Measurements from ENCODE around the gene RASSF8. TPM values are rescaled to one million over a fixed set of nuclear protein-coding genes. Genes with fewer than 3 reads are reported as not detected.

The RASSF8 gene
- total RNA-seq, 1 donor from 2014 or later = 33.7 TPM

DNA sequence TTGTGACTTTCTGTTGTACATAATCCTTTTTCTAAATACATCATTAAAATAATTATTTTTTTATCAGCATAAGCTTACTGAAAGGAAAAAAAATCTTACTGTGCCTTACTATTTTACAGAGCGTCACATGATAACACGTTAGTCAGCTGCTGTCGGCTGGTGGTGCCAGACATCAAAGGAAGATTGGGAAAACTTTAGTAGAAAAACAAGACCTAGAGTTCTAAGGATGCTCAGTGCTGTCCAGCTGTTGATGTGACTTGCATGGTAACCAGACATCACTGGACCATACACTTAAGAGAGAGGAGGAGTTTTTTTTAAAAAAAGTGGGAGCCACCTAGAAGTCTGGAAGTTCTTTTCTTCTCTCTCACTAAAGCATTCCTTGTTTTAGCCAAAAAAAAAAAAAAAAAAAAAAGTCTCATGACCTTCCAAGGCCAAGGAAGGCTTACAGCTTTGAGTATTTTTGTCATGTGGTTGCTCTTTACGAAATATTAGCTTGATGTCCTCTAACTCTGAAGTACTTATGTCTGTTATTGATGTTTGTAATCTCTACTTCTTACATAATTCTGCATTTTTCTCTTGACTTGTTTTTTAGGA, 4.5 kb downstream of the RASSF8 start:
- Histone ChIP-seq H3K4me3 (no peak overlapping the region), H3K27ac (replicated peaks) (peak overlapping the region; percentile 35), H3K36me3 (no peaks in the 10 kb centered on the region), H3K27me3 (ENCODE audit: low read depth) (no peaks in the 10 kb centered on the region), H3K9me3 (replicated peaks) (no peaks in the 10 kb centered on the region), H3K4me1 (peaks cover 51% of the 10 kb centered on the region)
- intact Hi-C loops (cut with micrococcal nuclease) = no loop called here
- TF ChIP-seq, protein P1, sequence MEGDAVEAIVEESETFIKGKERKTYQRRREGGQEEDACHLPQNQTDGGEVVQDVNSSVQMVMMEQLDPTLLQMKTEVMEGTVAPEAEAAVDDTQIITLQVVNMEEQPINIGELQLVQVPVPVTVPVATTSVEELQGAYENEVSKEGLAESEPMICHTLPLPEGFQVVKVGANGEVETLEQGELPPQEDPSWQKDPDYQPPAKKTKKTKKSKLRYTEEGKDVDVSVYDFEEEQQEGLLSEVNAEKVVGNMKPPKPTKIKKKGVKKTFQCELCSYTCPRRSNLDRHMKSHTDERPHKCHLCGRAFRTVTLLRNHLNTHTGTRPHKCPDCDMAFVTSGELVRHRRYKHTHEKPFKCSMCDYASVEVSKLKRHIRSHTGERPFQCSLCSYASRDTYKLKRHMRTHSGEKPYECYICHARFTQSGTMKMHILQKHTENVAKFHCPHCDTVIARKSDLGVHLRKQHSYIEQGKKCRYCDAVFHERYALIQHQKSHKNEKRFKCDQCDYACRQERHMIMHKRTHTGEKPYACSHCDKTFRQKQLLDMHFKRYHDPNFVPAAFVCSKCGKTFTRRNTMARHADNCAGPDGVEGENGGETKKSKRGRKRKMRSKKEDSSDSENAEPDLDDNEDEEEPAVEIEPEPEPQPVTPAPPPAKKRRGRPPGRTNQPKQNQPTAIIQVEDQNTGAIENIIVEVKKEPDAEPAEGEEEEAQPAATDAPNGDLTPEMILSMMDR (IDR thresholded peaks at IDR 0.05; ENCODE audit: borderline replicate concordance) = no peak
- DNase-seq = no peak

DNA sequence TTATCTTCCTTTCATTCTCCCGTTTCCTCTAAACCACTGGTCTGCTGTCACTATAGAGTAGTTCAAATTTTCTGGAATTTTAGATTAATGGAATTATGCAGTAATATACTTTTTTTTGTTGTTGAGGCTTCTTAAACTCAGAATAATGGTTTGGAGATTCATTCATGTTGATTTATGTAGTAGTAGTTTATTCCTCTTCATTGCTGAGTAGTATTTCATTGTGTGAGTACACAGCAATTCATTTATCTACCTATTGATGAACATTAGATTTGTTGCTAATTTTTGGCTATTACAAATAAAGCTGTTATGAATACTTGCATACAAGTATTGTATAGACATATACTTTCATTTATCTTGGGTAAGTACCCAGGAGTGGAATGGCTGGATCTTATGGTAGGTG, 7.2 kb downstream of the RASSF8 start:
- Histone ChIP-seq H3K4me1 (peaks cover 32% of the 10 kb centered on the region), H3K27me3 (ENCODE audit: low read depth) (no peaks in the 10 kb centered on the region), H3K4me3 (no peak overlapping the region), H3K27ac (replicated peaks) (no peak overlapping the region), H3K9me3 (replicated peaks) (no peaks in the 10 kb centered on the region), H3K36me3 (no peaks in the 10 kb centered on the region)
- TF ChIP-seq, protein P1 (IDR thresholded peaks at IDR 0.05; ENCODE audit: borderline replicate concordance) = no peak
- intact Hi-C loops (cut with micrococcal nuclease) = no loop called here
- no peak for DNase-seq

DNA sequence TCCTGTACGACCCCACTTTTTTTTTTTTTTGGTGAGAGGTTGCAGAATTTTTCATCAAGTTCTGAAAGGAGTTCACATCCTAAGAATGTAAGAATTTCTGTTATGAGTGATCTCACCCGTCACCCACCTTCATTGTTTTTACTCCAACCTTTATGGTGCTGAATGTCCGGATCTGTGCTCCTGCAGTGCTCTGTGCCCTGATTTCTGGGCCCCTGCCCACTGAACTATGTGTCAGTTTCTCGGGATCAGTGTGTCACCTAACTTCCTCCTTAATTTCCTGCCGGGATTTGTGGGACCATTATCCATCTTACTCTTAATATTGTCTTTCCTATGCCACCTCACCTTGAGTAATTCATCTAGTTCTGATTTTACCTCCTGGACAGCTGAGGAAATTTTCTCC, 11.6 kb downstream of the RASSF8 start:
- intact Hi-C loops (cut with micrococcal nuclease) = no loop called here
- TF ChIP-seq, protein P1 (IDR thresholded peaks at IDR 0.05; ENCODE audit: borderline replicate concordance) = no peak
- peaks cover 42% of the 10 kb centered on the region for H3K4me1 ChIP-seq
- DNase-seq = no peak
- no peak overlapping the region for H3K4me3 ChIP-seq
- no peaks in the 10 kb centered on the region for H3K9me3 ChIP-seq (replicated peaks)
- no peaks in the 10 kb centered on the region for H3K36me3 ChIP-seq
- H3K27me3 ChIP-seq (ENCODE audit: low read depth) = no peaks in the 10 kb centered on the region
- H3K27ac ChIP-seq (replicated peaks) = no peak overlapping the region

DNA sequence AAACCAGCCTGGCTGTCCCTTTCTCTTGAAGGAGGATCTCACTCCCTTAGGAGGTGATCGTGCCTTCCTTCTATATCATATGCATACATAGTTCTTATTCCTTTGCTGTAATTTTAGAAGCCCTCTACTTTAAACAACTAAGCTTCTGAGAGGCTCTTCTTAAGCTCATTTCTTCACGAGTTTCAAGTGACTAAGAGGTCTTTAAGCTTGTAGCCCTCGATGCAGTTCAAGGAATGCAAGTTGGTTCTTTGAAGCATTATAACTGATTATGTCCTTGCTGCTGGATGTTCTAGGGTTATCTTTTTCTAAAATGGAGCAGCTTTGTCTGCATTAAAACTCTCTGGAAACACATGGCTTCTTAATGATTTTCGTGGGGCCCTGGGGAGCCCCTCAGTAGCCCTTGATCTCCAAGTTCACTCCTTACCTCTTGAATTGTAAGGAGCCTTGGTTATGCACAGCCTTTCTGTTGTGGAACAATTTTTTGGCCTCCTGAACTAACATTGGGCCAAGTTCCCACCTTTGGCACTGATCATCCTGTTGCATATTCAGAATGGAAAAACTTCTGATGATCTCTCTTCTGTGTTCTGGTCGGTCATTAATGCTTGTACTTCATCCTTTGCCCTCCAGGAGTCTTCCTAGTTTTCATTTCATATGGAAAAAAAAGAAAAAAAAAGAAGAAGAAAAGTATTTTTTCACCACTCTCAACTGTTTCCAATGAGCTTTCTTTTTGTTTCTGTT, 12.6 kb downstream of the RASSF8 start:
- H3K36me3 ChIP-seq = no peaks in the 10 kb centered on the region
- H3K4me3 ChIP-seq = no peak overlapping the region
- DNase-seq = no peak
- TF ChIP-seq, protein P1 (IDR thresholded peaks at IDR 0.05; ENCODE audit: borderline replicate concordance) = peak; percentile 36
- H3K27me3 ChIP-seq (ENCODE audit: low read depth) = no peaks in the 10 kb centered on the region
- no peaks in the 10 kb centered on the region for H3K9me3 ChIP-seq (replicated peaks)
- H3K4me1 ChIP-seq = peaks cover 48% of the 10 kb centered on the region
- intact Hi-C loops (cut with micrococcal nuclease) = no loop called here
- no peak overlapping the region for H3K27ac ChIP-seq (replicated peaks)

DNA sequence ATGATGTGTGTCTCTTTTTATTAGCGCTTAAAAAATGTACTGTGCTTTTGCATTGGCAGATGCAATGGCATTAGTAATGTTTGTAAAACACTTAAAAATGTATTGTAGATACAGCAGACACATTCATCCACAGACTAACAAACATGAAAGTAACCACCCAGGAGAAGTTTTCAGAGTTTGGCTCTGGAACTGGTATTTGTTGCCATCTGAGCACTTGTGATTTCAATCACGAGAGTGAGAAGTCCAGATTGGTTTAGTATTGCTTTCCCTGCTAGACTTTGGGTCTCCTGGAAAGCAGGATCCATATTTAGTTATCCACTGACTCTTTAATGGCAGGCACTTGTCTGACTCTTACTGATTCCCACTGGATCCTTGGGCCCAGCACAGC, 13.2 kb downstream of the RASSF8 start:
- H3K27ac ChIP-seq (replicated peaks) = no peak overlapping the region
- H3K4me3 ChIP-seq = no peak overlapping the region
- H3K4me1 ChIP-seq = peaks cover 54% of the 10 kb centered on the region

More for the DNA sequence above, 13.2 kb downstream of the RASSF8 start:
- Histone ChIP-seq H3K27me3 (ENCODE audit: low read depth) (no peaks in the 10 kb centered on the region), H3K9me3 (replicated peaks) (no peaks in the 10 kb centered on the region), H3K36me3 (no peaks in the 10 kb centered on the region)
- TF ChIP-seq, protein P1 (IDR thresholded peaks at IDR 0.05; ENCODE audit: borderline replicate concordance) = no peak
- DNase-seq = no peak
- intact Hi-C loops (cut with micrococcal nuclease) = no loop called here

All from left ventricle myocardium inferior (tissue), 1 donor.